Panc1 (cell line): ENCODE results near the gene PPP1R14B. TPM values are rescaled to one million over a fixed set of nuclear protein-coding genes. Genes with fewer than 3 reads are reported as not detected.
A peak's percentile ranks its signal among the peaks of the same experiment; 100 is the strongest.

Experiments used
- ATAC-seq: fragments of 200-7000 bp; cut with Tn5 transposase; 2 replicates; pipeline ENCODE4 v1.9.1; 2020; ENCODE audit warnings: mild to moderate bottlenecking, moderate library complexity
- BruUV-seq: library from RNA; stranded (reverse); fragments of 400-500 nt; replicated peaks from 2 replicates; lab custom pipeline; 2021; lab: Mats Ljungman, UMichigan
- CTCF ChIA-PET: fragments of 300-600 bp; sonication (Branson Sonifier 250); formaldehyde crosslinking; loops from one replicate; lab custom pipeline; 2022; ENCODE audit warnings: antibody characterized with exemption; lab: Charles Lee
- POLR2A ChIA-PET: fragments of 300-600 bp; sonication (Branson Sonifier 250); formaldehyde crosslinking; loops from one replicate; lab custom pipeline; 2022; ENCODE audit warnings: antibody characterized with exemption; lab: Charles Lee
- DNase-seq: peaks from one replicate; pipeline ENCODE4 v3.0.0-alpha.2; 2010; ENCODE audit warnings: low read depth, low spot score
- H3K27ac ChIP-seq: 2 replicates; pipeline ENCODE4 v1.5.1; 2011; ENCODE audit warnings: mild to moderate bottlenecking, low read length, inconsistent platforms
- H3K27me3 ChIP-seq: fragments of 200-500 bp; sonication (Bioruptor generic); 2 replicates; pipeline ENCODE4 v1.6.0; 2014; ENCODE audit warnings: low read length, inconsistent platforms; ENCODE audit not compliant: control insufficient read depth, insufficient read depth
- H3K36me3 ChIP-seq: fragments of 200-500 bp; sonication (Bioruptor generic); 2 replicates; pipeline ENCODE4 v1.5.1; 2014; ENCODE audit warnings: inconsistent platforms, mild to moderate bottlenecking, low read length, moderate library complexity; ENCODE audit not compliant: control insufficient read depth, insufficient read depth
- H3K4me1 ChIP-seq: 2 replicates; pipeline ENCODE4 v1.5.1; 2011; ENCODE audit warnings: inconsistent platforms, mild to moderate bottlenecking, low read length, moderate library complexity; ENCODE audit not compliant: control insufficient read depth, insufficient read depth
- H3K4me3 ChIP-seq, 2 experiments: 2 replicates each; pipeline ENCODE4 v1.5.1; 2011 to 2012; ENCODE audit warnings: low read depth in 2 of 2, low read length in 2 of 2, mild to moderate bottlenecking in 2 of 2, inconsistent platforms in 1 of 2, moderate library complexity in 1 of 2
- H3K9me3 ChIP-seq: fragments of 200-500 bp; sonication (Bioruptor generic); 2 replicates; pipeline ENCODE4 v1.5.1; 2014; ENCODE audit warnings: low read depth, mild to moderate bottlenecking, inconsistent platforms, low read length, moderate library complexity; ENCODE audit not compliant: control insufficient read depth, insufficient read depth
- CTCF ChIP-seq: fragments of 450-650 bp; IDR thresholded peaks from 2 replicates; pipeline ENCODE4 v1.5.1; 2017; ENCODE audit warnings: mild to moderate bottlenecking
- POLR2AphosphoS5 ChIP-seq: IDR thresholded peaks from 2 replicates; pipeline ENCODE4 v1.6.1; 2012; ENCODE audit warnings: mild to moderate bottlenecking, low read depth, low read length, moderate library complexity
- REST ChIP-seq, 2 experiments: IDR thresholded peaks; 2 replicates each; pipeline ENCODE4 v1.6.1; 2011 to 2012; ENCODE audit warnings: low read depth in 2 of 2, control low read depth in 1 of 2, low read length in 1 of 2, mild to moderate bottlenecking in 1 of 2, moderate library complexity in 1 of 2; ENCODE audit not compliant: insufficient read depth in 1 of 2
- SIN3A ChIP-seq: IDR thresholded peaks from 2 replicates; pipeline ENCODE4 v1.6.1; 2012; ENCODE audit warnings: low read depth, mild to moderate bottlenecking, low read length, moderate library complexity, borderline replicate concordance; ENCODE audit not compliant: insufficient read depth
- TCF7L2 ChIP-seq: IDR thresholded peaks from 2 replicates; pipeline ENCODE4 v1.6.1; 2011; ENCODE audit warnings: mild to moderate bottlenecking, low read depth, low read length, inconsistent platforms
- in situ Hi-C: cut with HindIII; loops from 2 replicates; pipeline ENCODE4 v1.10.0; 2016; ENCODE audit warnings: low sequenced_read_pairs, low pct_unique_long_range_greater_than_20kb
- intact Hi-C: fragments of 100-400 bp; cut with micrococcal nuclease; formaldehyde crosslinking; loops from one replicate; pipeline ENCODE4 v1.10.0; 2022; ENCODE audit not compliant: unreplicated experiment
- total RNA-seq: library from RNA; stranded (reverse); gene quantifications from one replicate; pipeline ENCODE4 v1.2.1, GENCODE V29; 2021; ENCODE audit not compliant: unreplicated experiment

Gene PPP1R14B
- total RNA-seq, 1 experiment from 2014 or later: 261 TPM

- no peak for ATAC-seq
- no TSS peak for BruUV-seq
- Histone ChIP-seq H3K27ac (no peak within 1 kb of the TSS), H3K9me3 (no peaks in the 10 kb centered on the region), H3K4me1 (no peaks in the 10 kb centered on the region; the same call in 1 of the 2 replicates), H3K27me3 (no peaks in the 10 kb centered on the region), H3K36me3 (peaks cover 20% of the 10 kb centered on the region), H3K4me3 (no peak within 1 kb of the TSS)
- ChIA-PET CTCF (interaction anchor here (0.6 to 2.0 kb wide), 3 partner anchors 82 to 134 kb away, joined by 3 to 5 read pairs (median 5); no protein-coding TSS in a partner anchor), POLR2A (interaction anchor here (0.5 kb wide), 1 partner anchor 9 kb away, joined by 4 read pairs; no protein-coding TSS in a partner anchor)
- intact Hi-C loops (no loop called here), in situ Hi-C loops (no loop called here)
- DNase-seq: no peak
- 0 out of 2 replicates have a peak, but pooled peaks have one; percentile 23 for TF ChIP-seq POLR2AphosphoS5
- TF ChIP-seq CTCF: no peak
Measured at GRCh38 chr11:64206457-64207255, 40.1 kb downstream of the PPP1R14B start, which contains the start of gene FERMT3. Gene FERMT3 (plus strand): TSS chr11:64206721. CDS start chr11:64207365, 644 bp downstream.

- Histone ChIP-seq H3K4me1 (no peaks in the 10 kb centered on the region; the same call in 1 of the 2 replicates), H3K27ac (no peak overlapping the region), H3K9me3 (no peaks in the 10 kb centered on the region), H3K27me3 (no peaks in the 10 kb centered on the region), H3K36me3 (peaks cover 35% of the 10 kb centered on the region), H3K4me3 (no peak overlapping the region)
- ChIA-PET CTCF (interaction anchor here (1.0 to 1.6 kb wide), 2 partner anchors 23 to 97 kb away, joined by 5 read pairs; no protein-coding TSS in a partner anchor), POLR2A (interaction anchor here (0.6 to 0.7 kb wide), 4 partner anchors 45 to 94 kb away, joined by 3 to 9 read pairs (median 4); no protein-coding TSS in a partner anchor)
- in situ Hi-C loops (no loop called here), intact Hi-C loops (no loop called here)
- TF ChIP-seq POLR2AphosphoS5 (peak; percentile 47), CTCF (peak; percentile 85; the same call in 1 of the 2 replicates), REST (IDR thresholded peaks at IDR 0.05; ENCODE audit: insufficient read depth in 1 of 2, low read depth in 2 of 2, low read length in 1 of 2) (no peak), SIN3A (no peak), TCF7L2 (no peak)
- ATAC-seq (peak; percentile 44), DNase-seq (no peak)
- no TSS peak for BruUV-seq
Measured at GRCh38 chr11:64204464-64204989, 42.2 kb downstream of the PPP1R14B start.
